ENCODE results near the gene NR3C2. TPM values are rescaled to one million over a fixed set of nuclear protein-coding genes. Genes with fewer than 3 reads are reported as not detected.

The NR3C2 gene
- total and polyA plus RNA-seq, 4 donors = 2.0 to 11.5 (median 3.2) TPM

- Histone ChIP-seq H3K27ac (ENCODE audit: low read depth in 1 of 2, low read length in 2 of 2) (no peak overlapping the region), H3K4me3 (ENCODE audit: low read depth in 1 of 3, low read length in 3 of 3) (no peak overlapping the region), H3K9me3 (ENCODE audit: control insufficient read depth in 4 of 4, low read length in 3 of 4) (no peaks in the 10 kb centered on the region), H3K36me3 (ENCODE audit: control insufficient read depth in 4 of 4, insufficient read depth in 3 of 4, low read depth in 1 of 4, low read length in 3 of 4) (no peaks in the 10 kb centered on the region), H3K9ac (ENCODE audit: low read depth in 1 of 2, low read length in 2 of 2) (no peak overlapping the region), H3K27me3 (ENCODE audit: control insufficient read depth in 4 of 4, insufficient read depth in 4 of 4, low read length in 3 of 4) (no peaks in the 10 kb centered on the region), H3K4me1 (ENCODE audit: control insufficient read depth in 4 of 4, insufficient read depth in 4 of 4, low read length in 3 of 4) (peaks cover 0 to 3% (median 2%) of the 10 kb centered on the region in 4 donors)
- TF ChIP-seq EGR1 (IDR thresholded peaks at IDR 0.05; ENCODE audit: low read depth in 2 of 2) (no peak), GABPA (IDR thresholded peaks at IDR 0.05 in 1 of 2, conservative IDR thresholded peaks at IDR 0.05 in 1 of 2) (no peak), ATF3 (IDR thresholded peaks at IDR 0.05) (no peak), TAF1 (conservative IDR thresholded peaks at IDR 0.05) (no peak), FOXA1 (IDR thresholded peaks at IDR 0.05) (no peak), HNF4G (IDR thresholded peaks at IDR 0.05) (no peak), JUND (IDR thresholded peaks at IDR 0.05) (no peak), RAD21 (IDR thresholded peaks at IDR 0.05) (no peak), RXRA (IDR thresholded peaks at IDR 0.05) (no peak), YY1 (IDR thresholded peaks at IDR 0.05) (no peak), CTCF (IDR thresholded peaks at IDR 0.05; ENCODE audit: low read depth, low read length, missing input control) (no peak), MAX (IDR thresholded peaks at IDR 0.05) (no peak), HNF4A (conservative IDR thresholded peaks at IDR 0.05) (no peak)
- 84% methylated on average over 7 of the region's 7 CpGs for WGBS
- DNase-seq (ENCODE audit: low spot score) = no peak
Observed at GRCh38 chr4:148170408-148171365, 271.5 kb downstream of the NR3C2 start.

GRCh38 chr4:148166132-148166591 lies 276.1 kb downstream of the NR3C2 start:
- Histone ChIP-seq H3K36me3 (ENCODE audit: control insufficient read depth in 4 of 4, insufficient read depth in 3 of 4, low read depth in 1 of 4, low read length in 3 of 4) (no peaks in the 10 kb centered on the region), H3K4me1 (ENCODE audit: control insufficient read depth in 4 of 4, insufficient read depth in 4 of 4, low read length in 3 of 4) (peaks cover 0 to 7% (median 0%) of the 10 kb centered on the region in 4 donors), H3K27ac (ENCODE audit: low read depth in 1 of 2, low read length in 2 of 2) (peak overlapping the region in 1 of 2 donors; percentile 1), H3K9me3 (ENCODE audit: control insufficient read depth in 4 of 4, low read length in 3 of 4) (no peaks in the 10 kb centered on the region), H3K9ac (ENCODE audit: low read depth in 1 of 2, low read length in 2 of 2) (no peak overlapping the region), H3K27me3 (ENCODE audit: control insufficient read depth in 4 of 4, insufficient read depth in 4 of 4, low read length in 3 of 4) (no peaks in the 10 kb centered on the region), H3K4me3 (ENCODE audit: low read depth in 1 of 3, low read length in 3 of 3) (no peak overlapping the region)
- 77% methylated on average over 6 of the region's 6 CpGs for WGBS
- no peak for DNase-seq (ENCODE audit: low spot score)
- TF ChIP-seq SP1 (IDR thresholded peaks at IDR 0.05) (no peak), TAF1 (conservative IDR thresholded peaks at IDR 0.05) (no peak), RAD21 (IDR thresholded peaks at IDR 0.05) (no peak), JUND (IDR thresholded peaks at IDR 0.05) (no peak), FOXA1 (IDR thresholded peaks at IDR 0.05) (no peak)

- TF ChIP-seq NR2F2 (IDR thresholded peaks at IDR 0.05) (peak; percentile 18), REST (IDR thresholded peaks at IDR 0.05) (no peak), HNF4A (conservative IDR thresholded peaks at IDR 0.05) (no peak)
Observed at GRCh38 chr4:148164557-148164956, 277.7 kb downstream of the NR3C2 start.

More at GRCh38 chr4:148164557-148164956, 277.7 kb downstream of the NR3C2 start:
- 52% methylated on average over 2 of the region's 2 CpGs for WGBS
- no peaks in the 10 kb centered on the region for H3K27me3 ChIP-seq (ENCODE audit: control insufficient read depth in 4 of 4, insufficient read depth in 4 of 4, low read length in 3 of 4)
- no peaks in the 10 kb centered on the region for H3K9me3 ChIP-seq (ENCODE audit: control insufficient read depth in 4 of 4, low read length in 3 of 4)
- DNase-seq (ENCODE audit: low spot score) = no peak
- H3K4me3 ChIP-seq (ENCODE audit: low read depth in 1 of 3, low read length in 3 of 3) = no peak overlapping the region
- peaks cover 0 to 7% (median under 1%) of the 10 kb centered on the region in 4 donors for H3K4me1 ChIP-seq (ENCODE audit: control insufficient read depth in 4 of 4, insufficient read depth in 4 of 4, low read length in 3 of 4)
- no peak overlapping the region for H3K9ac ChIP-seq (ENCODE audit: low read depth in 1 of 2, low read length in 2 of 2)
- no peaks in the 10 kb centered on the region for H3K36me3 ChIP-seq (ENCODE audit: control insufficient read depth in 4 of 4, insufficient read depth in 3 of 4, low read depth in 1 of 4, low read length in 3 of 4)
- H3K27ac ChIP-seq (ENCODE audit: low read depth in 1 of 2, low read length in 2 of 2) = no peak overlapping the region
